GM19193 (cell line): ENCODE measurements around the gene ROBO2.

ENCODE experiments used
- POLR2A ChIP-seq: IDR thresholded peaks from 4 replicates; pipeline ENCODE4 v1.6.1; 2011; ENCODE audit not compliant: insufficient read depth, insufficient read length; ENCODE audit errors: extremely low read depth

Gene ROBO2

DNA sequence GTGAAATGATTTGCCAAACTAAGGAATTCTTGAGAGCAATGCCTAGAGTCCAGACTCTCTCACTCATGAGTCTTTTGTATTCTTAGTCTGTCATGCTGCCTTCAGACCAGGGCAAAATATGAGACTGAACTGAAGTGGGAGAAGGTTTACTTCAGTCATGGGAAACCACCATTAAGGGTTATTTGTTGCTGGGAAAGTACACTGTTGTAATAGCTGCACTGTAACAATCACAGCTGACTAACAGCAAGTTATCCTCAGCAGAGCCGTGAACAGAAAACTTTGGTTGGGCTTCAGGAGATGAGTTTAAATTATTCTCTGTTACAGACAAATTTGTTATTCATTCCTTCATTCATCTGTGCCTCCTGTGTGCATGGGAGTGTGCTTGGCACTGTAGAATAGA lies 258.5 kb downstream of the ROBO2 start:
- TF ChIP-seq POLR2A, result no peak

DNA sequence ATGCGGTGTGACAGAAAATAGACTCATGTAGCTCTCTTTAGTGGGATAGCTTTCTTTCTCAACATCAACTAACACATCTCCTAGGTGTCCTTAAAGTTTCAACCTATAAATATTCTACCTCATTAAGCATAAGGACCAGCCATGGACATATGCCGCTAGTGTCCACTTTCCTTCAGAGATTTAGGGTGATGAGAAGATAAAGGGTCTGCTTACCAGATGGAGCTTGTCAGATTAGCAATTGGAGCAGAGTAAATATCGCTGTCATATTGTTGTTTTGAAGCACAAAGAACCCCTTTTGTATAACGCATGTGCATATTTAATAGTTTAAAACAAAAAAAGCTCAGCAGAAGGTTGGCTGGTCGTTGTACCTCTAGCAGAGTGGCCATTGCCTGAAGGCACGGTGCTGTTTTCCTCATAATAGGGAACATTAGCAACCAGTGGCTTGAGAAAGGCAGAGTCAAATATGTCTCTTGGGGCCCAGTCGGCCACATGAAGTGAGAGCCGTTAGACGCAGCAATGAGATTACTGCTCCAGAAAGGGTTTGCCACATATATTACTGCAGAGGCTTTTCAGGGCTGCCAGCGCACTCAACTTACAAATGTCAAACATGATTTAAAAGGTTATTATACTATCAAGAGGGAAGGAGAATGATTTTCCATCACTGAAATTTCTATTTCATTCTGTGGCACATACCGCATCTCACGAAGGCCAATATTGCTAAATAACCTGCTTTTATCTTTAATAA lies 264.2 kb downstream of the ROBO2 start:
- no peak for TF ChIP-seq POLR2A

DNA sequence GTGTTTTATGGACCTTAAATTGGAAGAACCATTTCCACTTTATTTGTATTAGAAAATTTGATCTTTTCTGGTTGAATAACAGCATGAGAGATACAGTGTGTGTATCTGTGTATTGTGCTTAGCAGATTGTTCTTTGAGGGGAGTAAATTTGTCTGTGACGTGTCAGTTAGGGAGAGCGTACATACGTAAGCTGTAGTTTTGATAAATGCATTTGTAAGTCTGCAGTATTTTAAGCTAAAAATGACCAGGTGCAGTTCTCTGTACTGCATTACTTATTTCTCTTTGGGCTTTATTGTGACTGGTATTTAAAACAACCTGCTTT lies 264.8 kb downstream of the ROBO2 start:
- no peak for TF ChIP-seq POLR2A

DNA sequence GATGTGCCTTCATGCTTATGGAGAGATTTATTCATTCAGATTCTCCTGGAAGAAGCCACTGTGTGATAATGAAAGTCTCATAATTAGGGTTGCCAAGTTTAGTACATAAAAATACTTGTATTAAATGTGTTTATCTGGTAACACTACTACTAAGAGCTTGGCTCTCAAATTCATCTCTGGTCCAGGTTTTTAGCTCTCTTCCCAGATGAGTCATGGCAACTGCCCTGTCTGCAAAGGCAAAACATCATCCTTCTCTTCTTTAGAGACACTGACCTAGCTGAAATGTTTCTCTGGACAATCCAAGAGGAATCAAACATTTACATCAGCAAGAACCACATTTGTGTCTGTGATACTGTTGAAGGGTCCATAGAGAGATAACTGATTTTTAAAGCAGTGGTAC lies 269.6 kb downstream of the ROBO2 start:
- TF ChIP-seq POLR2A, result no peak

DNA sequence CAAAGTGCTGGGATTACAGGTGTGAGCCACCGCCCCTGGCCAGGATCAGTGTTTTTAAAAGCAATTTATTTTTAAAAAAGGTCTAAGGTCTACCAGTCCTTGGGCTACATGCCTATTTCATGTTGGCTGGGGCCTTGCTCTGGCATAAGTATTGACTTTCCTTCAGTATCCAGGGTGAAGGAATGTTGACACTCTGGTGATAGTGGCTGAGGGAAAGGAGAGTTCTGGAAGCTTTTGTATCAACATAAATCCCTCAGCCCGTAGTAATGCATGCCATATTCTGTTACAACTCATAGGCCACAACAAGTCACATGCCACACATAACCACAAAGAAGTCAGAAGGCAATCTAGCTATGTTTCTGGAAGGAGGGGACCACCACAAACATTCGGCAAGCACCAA lies 273.9 kb downstream of the ROBO2 start:
- TF ChIP-seq POLR2A, result no peak

DNA sequence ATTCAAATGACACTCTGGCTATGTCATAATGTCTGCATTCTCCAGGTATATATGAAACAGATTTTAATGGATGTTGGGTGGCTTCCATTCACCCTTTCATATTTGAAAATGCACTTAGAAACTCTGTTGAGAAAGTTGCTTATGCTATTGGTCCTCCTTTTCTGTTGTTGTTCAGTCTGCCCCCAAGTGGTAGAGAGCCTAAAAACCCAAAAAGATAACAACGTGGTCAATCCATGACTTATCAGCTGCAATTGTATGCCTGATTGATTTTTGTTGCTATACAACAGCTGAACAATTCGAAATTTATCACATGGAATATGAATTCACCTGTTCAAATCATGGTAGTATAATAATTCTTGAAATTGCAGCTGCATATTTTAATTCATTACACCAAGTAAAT lies 279.8 kb downstream of the ROBO2 start:
- no peak for TF ChIP-seq POLR2A

DNA sequence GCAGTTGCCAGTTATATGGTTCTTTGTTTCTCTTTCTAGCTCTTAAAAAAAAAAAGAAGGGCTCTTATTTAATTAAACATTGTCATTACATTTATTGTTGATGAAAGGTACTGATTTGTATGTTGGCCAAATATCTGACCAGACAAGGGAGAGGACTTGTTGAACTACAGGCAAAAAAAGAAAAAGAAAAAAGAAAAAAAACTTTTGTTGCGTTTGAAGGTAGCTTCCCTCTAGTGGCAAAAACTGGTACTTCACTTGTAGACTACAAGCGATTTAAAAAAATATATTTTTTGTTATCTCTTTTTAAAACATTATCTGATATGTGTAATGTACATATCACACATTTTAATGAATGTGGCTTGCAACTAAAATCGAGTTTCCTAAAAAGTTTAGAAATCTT lies 280.6 kb downstream of the ROBO2 start:
- TF ChIP-seq POLR2A, result no peak

DNA sequence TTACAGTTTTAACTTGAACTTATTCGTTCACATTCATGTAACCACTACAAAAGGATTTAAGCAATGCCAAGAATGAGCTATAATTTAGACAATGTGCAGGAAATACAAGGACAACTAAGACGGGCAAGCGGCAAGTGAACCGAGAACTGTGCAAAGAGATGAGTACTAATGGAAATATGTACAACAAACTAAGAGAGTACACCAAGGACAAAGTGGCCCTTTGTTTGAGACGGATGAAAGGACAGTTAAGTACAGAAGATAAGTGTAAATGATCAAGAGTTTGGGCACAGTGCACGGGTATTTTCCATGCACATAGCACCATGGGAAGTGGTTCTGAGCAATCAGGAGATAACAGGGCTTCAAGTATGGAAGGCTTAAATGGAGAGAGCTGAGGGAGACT lies 281.7 kb downstream of the ROBO2 start:
- no peak for TF ChIP-seq POLR2A

DNA sequence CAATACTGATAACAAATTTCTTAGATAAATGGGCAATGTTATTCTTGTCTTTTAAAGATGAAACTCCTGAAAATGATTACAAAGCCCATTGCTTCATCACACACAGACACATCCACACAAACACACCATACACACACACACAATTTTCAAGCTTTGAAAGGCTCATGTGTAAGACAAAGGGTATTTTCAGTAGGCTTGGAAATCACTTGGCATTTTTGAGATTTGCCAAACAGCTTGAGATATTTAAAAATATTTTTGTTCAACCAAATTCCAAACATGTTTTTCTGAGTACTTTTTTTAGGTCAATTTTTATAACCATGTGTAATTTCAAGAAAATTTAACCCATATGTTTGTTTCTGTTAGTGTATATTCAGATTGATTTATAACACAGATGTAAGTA lies 283.7 kb downstream of the ROBO2 start:
- no peak for TF ChIP-seq POLR2A

DNA sequence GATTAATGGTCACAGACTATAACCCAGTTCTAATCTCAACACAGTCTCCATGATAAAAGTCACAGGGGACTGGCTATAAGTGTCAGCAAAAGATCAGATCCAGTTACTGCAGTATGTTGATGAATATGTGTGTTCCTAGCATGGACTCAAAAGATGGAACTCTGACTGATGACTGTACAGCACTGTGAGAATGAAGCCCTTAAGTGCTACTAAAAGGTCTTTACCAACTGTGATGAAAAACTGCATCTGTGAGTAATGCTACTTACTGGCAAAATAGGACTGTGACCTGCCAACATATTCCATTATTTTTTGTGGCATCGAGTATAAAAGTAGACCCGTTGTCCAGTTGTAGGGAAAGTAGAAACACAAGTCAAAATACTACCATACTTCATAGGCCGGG lies 284.2 kb downstream of the ROBO2 start:
- TF ChIP-seq POLR2A, result no peak

DNA sequence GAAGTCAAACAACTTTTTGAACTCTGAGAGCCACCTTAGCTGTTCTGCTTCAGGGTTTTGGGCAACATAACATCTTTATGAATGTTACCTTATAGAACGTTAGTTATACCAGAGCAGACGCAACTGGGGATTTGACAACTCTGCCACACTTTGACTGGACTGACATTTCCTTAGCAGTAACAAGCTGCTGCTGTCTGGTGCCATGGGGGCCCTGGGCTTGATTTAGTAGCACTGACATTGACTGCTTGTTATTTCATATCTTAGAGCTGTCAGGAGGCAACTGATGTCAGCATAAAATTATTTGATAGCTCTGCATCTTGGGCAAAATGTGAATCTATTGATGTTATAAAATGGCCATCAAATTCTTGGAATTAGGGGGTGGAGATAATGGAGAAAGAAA lies 285.4 kb downstream of the ROBO2 start:
- TF ChIP-seq POLR2A, result no peak

DNA sequence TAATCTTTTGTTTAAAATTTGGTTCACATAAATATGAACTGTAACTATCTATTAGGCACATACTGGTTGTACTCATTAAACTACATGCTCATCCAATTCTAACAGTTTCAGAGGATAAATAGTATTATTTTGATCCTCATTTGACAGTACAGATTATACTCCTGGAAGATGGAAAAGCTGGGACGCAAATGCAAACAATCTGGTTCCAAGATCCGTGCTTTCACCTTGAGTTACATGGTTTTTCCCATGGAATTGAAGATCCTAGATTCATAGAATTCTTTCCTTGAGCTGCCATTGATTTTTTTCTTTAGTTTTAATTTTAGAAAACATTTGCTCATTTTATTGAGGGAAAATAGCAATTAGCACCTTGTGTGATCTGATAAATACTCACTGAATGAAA lies 285.8 kb downstream of the ROBO2 start:
- TF ChIP-seq POLR2A, result no peak

DNA sequence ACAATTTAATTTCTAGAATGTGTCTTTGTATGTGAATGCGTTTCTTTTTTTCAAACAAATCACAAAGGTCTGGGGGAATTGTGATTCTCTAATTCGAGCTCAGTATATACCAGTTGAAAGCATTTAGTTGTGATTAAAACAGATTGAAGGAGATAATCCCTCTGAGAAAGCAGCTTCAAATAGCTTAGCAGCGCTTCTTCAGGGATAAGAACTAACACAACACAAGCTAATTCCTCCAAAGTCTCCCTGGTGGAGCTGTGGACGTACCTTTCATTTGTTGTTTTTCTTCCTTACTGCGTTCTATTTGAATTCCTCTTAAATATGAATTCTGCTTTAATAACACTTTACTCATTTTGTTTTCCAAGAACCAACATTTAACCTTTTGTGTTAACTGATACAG lies 286.7 kb downstream of the ROBO2 start:
- TF ChIP-seq POLR2A, result no peak

DNA sequence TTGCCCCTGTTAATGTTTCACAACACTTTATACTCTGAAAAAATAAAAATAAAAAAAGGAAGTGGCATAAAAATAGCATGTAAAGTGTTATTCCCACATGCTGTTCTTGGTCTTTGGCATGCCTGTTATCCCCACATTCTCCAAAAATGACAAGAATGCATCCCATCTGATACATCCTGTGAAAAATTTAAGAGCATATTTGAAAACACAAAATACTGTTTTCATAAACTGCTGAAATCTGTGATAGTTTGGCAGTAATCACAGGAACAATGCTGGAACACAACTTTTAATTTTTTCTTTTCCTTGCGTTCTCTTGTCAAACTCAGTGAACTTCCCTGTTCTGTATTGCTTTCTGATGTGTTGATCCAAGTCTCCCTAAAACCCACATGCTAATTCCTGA lies 288.8 kb downstream of the ROBO2 start:
- no peak for TF ChIP-seq POLR2A

DNA sequence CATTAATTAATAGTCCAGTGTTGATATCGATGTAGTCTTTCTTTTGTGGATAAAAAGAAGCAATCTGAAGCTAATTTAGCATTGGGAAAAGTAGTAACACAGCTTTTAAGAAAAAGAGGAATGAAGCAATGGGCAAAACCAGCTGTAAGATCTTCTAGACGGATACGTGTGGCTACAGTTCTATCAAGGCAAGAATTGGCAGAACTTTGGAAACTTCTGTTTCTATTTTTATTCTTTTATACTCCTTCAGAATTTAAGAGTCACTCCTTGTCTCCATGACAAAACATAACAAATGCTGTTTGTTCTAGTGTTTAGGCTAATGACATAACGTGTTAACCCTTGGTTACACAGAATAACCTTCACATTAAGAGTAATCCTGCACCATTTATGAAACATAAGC lies 289.2 kb downstream of the ROBO2 start:
- TF ChIP-seq POLR2A, result no peak

DNA sequence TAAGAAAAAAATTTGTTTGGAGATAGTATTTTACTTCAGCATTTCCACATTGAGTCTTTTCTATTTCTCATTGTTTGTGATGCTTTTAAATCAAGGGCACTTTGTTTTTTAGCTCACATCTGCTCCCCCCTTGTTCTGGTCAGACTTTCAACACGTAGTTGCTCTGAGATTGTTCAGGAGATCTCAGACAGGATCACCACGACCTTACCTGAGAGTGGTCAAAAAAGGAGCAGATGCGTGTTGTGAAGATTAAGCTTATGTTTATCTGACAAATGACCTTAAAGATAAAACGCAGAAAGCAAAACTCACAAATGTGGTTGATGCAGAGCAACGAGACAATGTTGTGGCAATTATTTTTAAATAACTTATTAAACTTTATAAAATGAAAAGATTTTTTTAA lies 298.3 kb downstream of the ROBO2 start:
- TF ChIP-seq POLR2A, result no peak

DNA sequence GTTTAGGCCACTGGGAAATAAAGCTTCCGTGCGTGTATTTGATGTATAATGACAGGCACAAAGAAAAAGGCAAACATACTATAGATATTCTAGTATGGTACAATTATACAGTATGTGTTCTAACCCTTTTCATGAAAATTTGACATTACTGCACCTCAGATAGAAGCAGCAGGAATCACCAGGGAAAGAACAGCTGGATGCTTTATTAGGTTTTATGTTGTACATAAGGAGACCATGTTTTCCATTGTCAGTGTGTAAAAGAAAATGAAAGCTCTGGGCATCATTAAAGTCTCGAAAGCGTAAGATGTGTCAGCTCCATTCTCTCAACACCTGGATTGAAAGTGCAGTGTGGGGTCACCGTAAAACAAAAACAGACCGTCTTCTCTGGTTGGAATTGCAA lies 302.1 kb downstream of the ROBO2 start:
- TF ChIP-seq POLR2A, result no peak
